HepG2 (cell line): ENCODE data around the gene MYO1E. TPM values are rescaled to one million over a fixed set of nuclear protein-coding genes. Genes with fewer than 3 reads are reported as not detected.

ENCODE experiments used
- ATAC-seq: fragments of 200-7000 bp; cut with Tn5 transposase; 3 replicates; pipeline ENCODE4 v1.9.1; 2020; ENCODE audit warnings: mild to moderate bottlenecking, moderate library complexity
- BruUV-seq: library from RNA; stranded (reverse); fragments of 400-500 nt; replicated peaks from 2 replicates; lab custom pipeline; 2021; lab: Mats Ljungman, UMichigan
- CTCF ChIA-PET: fragments of 300-600 bp; formaldehyde crosslinking; extraction: SDS; loops from one replicate; lab custom pipeline; 2021; ENCODE audit warnings: low total read pairs, inconsistent platforms, low intra/inter-chr PET ratio; lab: Yijun Ruan, JAX
- POLR2A ChIA-PET: fragments of 350-600 bp; sonication (Branson Sonifier 250); formaldehyde crosslinking; loops from one replicate; lab custom pipeline; 2020; ENCODE audit warnings: antibody characterized with exemption, inconsistent platforms; lab: Yijun Ruan, JAX
- DNase-seq: peaks from one replicate; pipeline ENCODE4 v3.0.0-alpha.2; 2015; ENCODE audit warnings: low spot score
- FAIRE-seq: peaks from 3 replicates; lab custom pipeline; 2011; peaks lifted over from hg19 to GRCh38; lab: Jason Lieb, UNC
- H2AFZ ChIP-seq: one replicate; pipeline ENCODE4 v1.6.1; 2011; ENCODE audit warnings: low read length, inconsistent platforms
- H3K27ac ChIP-seq: fragments of 300-600 bp; 3 replicates; pipeline ENCODE4 v1.8.0; 2011; ENCODE audit warnings: mixed run types, mild to moderate bottlenecking, mixed read lengths, low read length, inconsistent platforms; ENCODE audit not compliant: insufficient read depth; ENCODE audit errors: extremely low read length
- H3K27me3 ChIP-seq, 2 experiments: fragments of 200-600 bp in 1 of 2; 2 replicates in 1 of 2; 3 replicates in 1 of 2; pipeline versions ENCODE4 v1.6.0 to v1.8.0; 2011; ENCODE audit warnings: low read length in 2 of 2, mild to moderate bottlenecking in 2 of 2, moderate library complexity in 2 of 2, inconsistent platforms in 1 of 2; ENCODE audit not compliant: insufficient read depth in 2 of 2, control insufficient read depth in 1 of 2
- H3K36me3 ChIP-seq, 2 experiments: fragments of 200-600 bp in 1 of 2; replicated peaks in 1 of 2; 2 replicates in 1 of 2; 3 replicates in 1 of 2; pipeline versions ENCODE4 v1.5.1 to v1.8.0; 2011; ENCODE audit warnings: low read length in 2 of 2, inconsistent platforms in 1 of 2; ENCODE audit not compliant: insufficient read depth in 2 of 2, control insufficient read depth in 1 of 2
- H3K4me1 ChIP-seq: 2 replicates; pipeline ENCODE4 v1.5.1; 2012; ENCODE audit warnings: low read length, inconsistent platforms; ENCODE audit not compliant: insufficient read depth
- H3K4me2 ChIP-seq: 2 replicates; pipeline ENCODE4 v1.6.0; 2011; ENCODE audit warnings: low read depth, low read length, inconsistent platforms
- H3K4me3 ChIP-seq, 3 experiments: fragments of 200-600 bp in 1 of 3; sonication (generic), shearing (Covaris generic) in 1 of 3; replicated peaks in 1 of 3; 2 replicates each; pipeline ENCODE4 v1.5.1; 2011 to 2016; ENCODE audit warnings: low read length in 3 of 3, inconsistent platforms in 2 of 3, low read depth in 2 of 3, mild to moderate bottlenecking in 2 of 3, control low read depth in 1 of 3, mixed read lengths in 1 of 3; ENCODE audit not compliant: insufficient read depth in 1 of 3
- H3K79me2 ChIP-seq: one replicate; pipeline ENCODE4 v1.6.1; 2011; ENCODE audit warnings: low read length, inconsistent platforms; ENCODE audit not compliant: insufficient read depth
- H3K9ac ChIP-seq: 2 replicates; pipeline ENCODE4 v1.6.0; 2011; ENCODE audit warnings: mild to moderate bottlenecking, low read depth, low read length, inconsistent platforms; ENCODE audit not compliant: insufficient read depth
- H3K9me3 ChIP-seq: 2 replicates; pipeline ENCODE4 v1.5.1; 2012; ENCODE audit warnings: mild to moderate bottlenecking, low read length
- H4K20me1 ChIP-seq: 2 replicates; pipeline ENCODE4 v1.6.0; 2011; ENCODE audit warnings: inconsistent platforms, mild to moderate bottlenecking, low read length, moderate library complexity; ENCODE audit not compliant: insufficient read depth
- CREB1 ChIP-seq, 2 experiments: fragments of 450-650 bp in 1 of 2; IDR thresholded peaks; 2 replicates each; pipeline ENCODE4 v1.6.1; 2016 to 2017; ENCODE audit warnings: control low read depth in 1 of 2, mild to moderate bottlenecking in 1 of 2, missing compliant biosample characterization in 1 of 2, missing genetic modification characterization in 1 of 2
- ELF3 ChIP-seq: IDR thresholded peaks from 2 replicates; pipeline ENCODE4 v1.6.1; 2016; ENCODE audit warnings: missing genetic modification reagents, missing compliant biosample characterization
- FOXM1 ChIP-seq: sonication (generic); formaldehyde crosslinking; IDR thresholded peaks from 2 replicates; pipeline ENCODE4 v1.5.0; 2020; ENCODE audit warnings: missing genetic modification reagents
- HDAC1 ChIP-seq: sonication (generic); formaldehyde crosslinking; IDR thresholded peaks from 2 replicates; pipeline ENCODE4 v1.5.1; 2020; ENCODE audit warnings: mild to moderate bottlenecking, missing genetic modification reagents
- HNF4A ChIP-seq: sonication (generic); formaldehyde crosslinking; IDR thresholded peaks from 2 replicates; pipeline ENCODE4 v1.4.0; 2020; ENCODE audit warnings: missing genetic modification reagents
- NKX3-1 ChIP-seq: sonication (generic); formaldehyde crosslinking; IDR thresholded peaks from 2 replicates; pipeline ENCODE4 v1.5.0; 2020; ENCODE audit warnings: missing genetic modification reagents
- RCOR2 ChIP-seq: IDR thresholded peaks from 2 replicates; pipeline ENCODE4 v1.6.1; 2016; ENCODE audit warnings: missing biosample characterization, missing genetic modification reagents
- SOX6 ChIP-seq, 2 experiments: fragments of 450-650 bp in 1 of 2; sonication (generic) in 1 of 2; formaldehyde crosslinking in 1 of 2; IDR thresholded peaks; 2 replicates each; pipeline versions ENCODE4 v1.4.0 to v1.6.1; 2017 to 2020; ENCODE audit warnings: antibody characterized with exemption in 1 of 2, mild to moderate bottlenecking in 1 of 2, missing genetic modification reagents in 1 of 2
- SPEN ChIP-seq: sonication (generic); formaldehyde crosslinking; IDR thresholded peaks from 2 replicates; pipeline ENCODE4 v1.5.1; 2020; ENCODE audit warnings: low read depth, mild to moderate bottlenecking, missing genetic modification reagents
- TEAD3 ChIP-seq: optimal IDR thresholded peaks from 2 replicates; pipeline ENCODE3; 2016; ENCODE audit warnings: borderline replicate concordance
- ZNF441 ChIP-seq: sonication (generic); formaldehyde crosslinking; IDR thresholded peaks from 2 replicates; pipeline ENCODE4 v1.7.0; 2021; ENCODE audit warnings: missing genetic modification reagents, borderline replicate concordance
- WGBS: methylation state at CpG from one replicate; pipeline ENCODE4 v1.1.6; 2017; ENCODE audit warnings: low lambda C conversion rate; 5-methylcytosine and 5-hydroxymethylcytosine counted together
- in situ Hi-C: cut with HindIII; loops from 2 replicates; pipeline ENCODE4 v1.10.0; 2017; ENCODE audit warnings: low pct_unique_long_range_greater_than_20kb; ENCODE audit not compliant: extremely low pct_ligation_motif_present
- intact Hi-C: fragments of 100-400 bp; cut with micrococcal nuclease; formaldehyde crosslinking; loops from one replicate; pipeline ENCODE4 v1.10.0; 2022; ENCODE audit not compliant: unreplicated experiment
- polyA plus RNA-seq, 8 experiments: library from polyadenylated mRNA; depleted of rRNA in 3 of 8; stranded (reverse) in 7 of 8; unstranded in 1 of 8; fragments of >200 nt; fragmentation: Illumina TruSeq in 4 of 8; extraction: Trizol in 4 of 8; gene quantifications; 2 replicates each; pipeline versions ENCODE4 v1.2.1 to v1.2.3, GENCODE V29; 2011 to 2016; ENCODE audit warnings: low read depth in 4 of 8, missing spikeins in 1 of 8, mixed read lengths in 1 of 8; ENCODE audit not compliant: insufficient read depth in 1 of 8
- total RNA-seq, 5 experiments: library from RNA; depleted of rRNA; stranded (reverse); fragments of >200 nt; fragmentation: Illumina TruSeq; extraction: Trizol; gene quantifications; 2 replicates each; pipeline ENCODE4 v1.2.3, GENCODE V29; 2016; ENCODE audit warnings: low read depth in 1 of 5
- TF ChIP-seq, protein P1 (sequence below): sonication (generic); formaldehyde crosslinking; IDR thresholded peaks from 2 replicates; pipeline ENCODE4 v1.4.0; 2020; ENCODE audit warnings: missing genetic modification reagents
- TF ChIP-seq, protein P2 (sequence below), 2 experiments: fragments of 450-650 bp in 1 of 2; sonication (generic) in 1 of 2; formaldehyde crosslinking; IDR thresholded peaks; 2 replicates each; pipeline versions ENCODE4 v1.5.0 to v1.8.0; 2020 to 2022; ENCODE audit warnings: mild to moderate bottlenecking in 1 of 2, missing genetic modification reagents in 1 of 2
- TF ChIP-seq, protein P3 (sequence below): sonication (generic); formaldehyde crosslinking; IDR thresholded peaks from 2 replicates; pipeline ENCODE4 v1.4.0; 2020; ENCODE audit warnings: mild to moderate bottlenecking, missing genetic modification reagents, borderline replicate concordance
- TF ChIP-seq, protein P4 (sequence below): sonication (generic); formaldehyde crosslinking; IDR thresholded peaks from 2 replicates; pipeline ENCODE4 v1.8.0; 2023; ENCODE audit warnings: mild to moderate bottlenecking, missing genetic modification reagents

The MYO1E gene
- total and polyA plus RNA-seq, 2 of the 13 experiments (the other 11 are each of a cell fraction or from before 2014, with no cell fraction given) = 15.7 to 25.1 TPM

DNA sequence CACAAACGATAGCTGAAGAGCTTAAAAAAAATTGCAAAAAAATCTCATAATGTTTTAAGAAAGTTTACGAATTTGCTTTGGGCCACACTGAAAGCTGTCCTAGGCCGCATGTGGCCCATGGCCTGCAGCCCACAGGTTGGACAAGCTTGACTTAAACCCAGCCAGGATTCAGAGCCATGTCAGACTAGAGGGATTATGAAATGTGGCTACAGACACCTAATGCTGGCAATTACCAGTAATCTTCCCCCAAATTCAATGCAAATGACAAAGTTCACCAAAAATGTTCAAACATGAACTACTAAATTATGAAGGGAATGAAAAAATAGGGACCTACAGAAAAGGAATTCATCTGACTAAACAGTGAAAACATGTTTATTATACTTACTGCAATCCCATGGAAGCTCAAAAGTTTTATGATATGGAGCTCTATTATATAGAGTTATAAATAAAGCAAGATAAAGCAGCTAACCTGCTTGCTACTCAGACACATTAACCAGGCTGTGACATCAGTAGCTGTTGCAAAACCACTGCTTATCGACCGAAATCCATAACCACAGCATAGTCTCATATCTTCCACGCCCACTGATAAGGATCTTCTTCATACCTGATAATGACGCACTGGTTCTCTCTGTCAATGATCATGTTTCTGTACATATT lies 116.9 kb downstream of the MYO1E start:
- ATAC-seq = peak; percentile 87
- no peak overlapping the region for H2AFZ ChIP-seq
- in situ Hi-C loops (no loop called here), intact Hi-C loops (no loop called here)
- peaks cover 58% of the 10 kb centered on the region for H3K4me1 ChIP-seq
- peak overlapping the region; percentile 43; the same call in 1 of the 2 replicates for H3K4me2 ChIP-seq
- no peaks in the 10 kb centered on the region for H3K9me3 ChIP-seq
- peak; percentile 84 for DNase-seq
- H4K20me1 ChIP-seq = no peaks in the 10 kb centered on the region
- peak overlapping the region; percentile 20 for H3K9ac ChIP-seq
- no peaks in the 10 kb centered on the region; a peak in 2 of 5 replicates for H3K36me3 ChIP-seq
- no peaks in the 10 kb centered on the region for H3K79me2 ChIP-seq
- H3K27me3 ChIP-seq = no peaks in the 10 kb centered on the region
- H3K27ac ChIP-seq = peak overlapping the region; percentile 42
- peak; percentile 39 for FAIRE-seq
- 37% methylated on average over 7 of the region's 7 CpGs for WGBS
- no TSS peak for BruUV-seq
- no peak overlapping the region for H3K4me3 ChIP-seq
- POLR2A ChIA-PET = no interaction called here
- CTCF ChIA-PET = no interaction called here
- peak; percentile 61 for TF ChIP-seq HNF4A (CRISPR knock-in tag)
- TF ChIP-seq, protein P1, sequence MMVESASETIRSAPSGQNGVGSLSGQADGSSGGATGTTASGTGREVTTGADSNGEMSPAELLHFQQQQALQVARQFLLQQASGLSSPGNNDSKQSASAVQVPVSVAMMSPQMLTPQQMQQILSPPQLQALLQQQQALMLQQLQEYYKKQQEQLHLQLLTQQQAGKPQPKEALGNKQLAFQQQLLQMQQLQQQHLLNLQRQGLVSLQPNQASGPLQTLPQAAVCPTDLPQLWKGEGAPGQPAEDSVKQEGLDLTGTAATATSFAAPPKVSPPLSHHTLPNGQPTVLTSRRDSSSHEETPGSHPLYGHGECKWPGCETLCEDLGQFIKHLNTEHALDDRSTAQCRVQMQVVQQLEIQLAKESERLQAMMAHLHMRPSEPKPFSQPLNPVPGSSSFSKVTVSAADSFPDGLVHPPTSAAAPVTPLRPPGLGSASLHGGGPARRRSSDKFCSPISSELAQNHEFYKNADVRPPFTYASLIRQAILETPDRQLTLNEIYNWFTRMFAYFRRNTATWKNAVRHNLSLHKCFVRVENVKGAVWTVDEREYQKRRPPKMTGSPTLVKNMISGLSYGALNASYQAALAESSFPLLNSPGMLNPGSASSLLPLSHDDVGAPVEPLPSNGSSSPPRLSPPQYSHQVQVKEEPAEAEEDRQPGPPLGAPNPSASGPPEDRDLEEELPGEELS (CRISPR knock-in tag) = peak; percentile 70
- TF ChIP-seq HDAC1 = peak; percentile 33; the same call in 1 of the 2 replicates
- TF ChIP-seq, protein P2, sequence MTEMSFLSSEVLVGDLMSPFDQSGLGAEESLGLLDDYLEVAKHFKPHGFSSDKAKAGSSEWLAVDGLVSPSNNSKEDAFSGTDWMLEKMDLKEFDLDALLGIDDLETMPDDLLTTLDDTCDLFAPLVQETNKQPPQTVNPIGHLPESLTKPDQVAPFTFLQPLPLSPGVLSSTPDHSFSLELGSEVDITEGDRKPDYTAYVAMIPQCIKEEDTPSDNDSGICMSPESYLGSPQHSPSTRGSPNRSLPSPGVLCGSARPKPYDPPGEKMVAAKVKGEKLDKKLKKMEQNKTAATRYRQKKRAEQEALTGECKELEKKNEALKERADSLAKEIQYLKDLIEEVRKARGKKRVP (CRISPR knock-in tag; IDR thresholded peaks at IDR 0.05) = peak in 1 of 2 experiments; percentile 67; a peak in 1 of 4 replicates
- no peak for TF ChIP-seq ZNF441 (CRISPR knock-in tag)
- TF ChIP-seq, protein P3, sequence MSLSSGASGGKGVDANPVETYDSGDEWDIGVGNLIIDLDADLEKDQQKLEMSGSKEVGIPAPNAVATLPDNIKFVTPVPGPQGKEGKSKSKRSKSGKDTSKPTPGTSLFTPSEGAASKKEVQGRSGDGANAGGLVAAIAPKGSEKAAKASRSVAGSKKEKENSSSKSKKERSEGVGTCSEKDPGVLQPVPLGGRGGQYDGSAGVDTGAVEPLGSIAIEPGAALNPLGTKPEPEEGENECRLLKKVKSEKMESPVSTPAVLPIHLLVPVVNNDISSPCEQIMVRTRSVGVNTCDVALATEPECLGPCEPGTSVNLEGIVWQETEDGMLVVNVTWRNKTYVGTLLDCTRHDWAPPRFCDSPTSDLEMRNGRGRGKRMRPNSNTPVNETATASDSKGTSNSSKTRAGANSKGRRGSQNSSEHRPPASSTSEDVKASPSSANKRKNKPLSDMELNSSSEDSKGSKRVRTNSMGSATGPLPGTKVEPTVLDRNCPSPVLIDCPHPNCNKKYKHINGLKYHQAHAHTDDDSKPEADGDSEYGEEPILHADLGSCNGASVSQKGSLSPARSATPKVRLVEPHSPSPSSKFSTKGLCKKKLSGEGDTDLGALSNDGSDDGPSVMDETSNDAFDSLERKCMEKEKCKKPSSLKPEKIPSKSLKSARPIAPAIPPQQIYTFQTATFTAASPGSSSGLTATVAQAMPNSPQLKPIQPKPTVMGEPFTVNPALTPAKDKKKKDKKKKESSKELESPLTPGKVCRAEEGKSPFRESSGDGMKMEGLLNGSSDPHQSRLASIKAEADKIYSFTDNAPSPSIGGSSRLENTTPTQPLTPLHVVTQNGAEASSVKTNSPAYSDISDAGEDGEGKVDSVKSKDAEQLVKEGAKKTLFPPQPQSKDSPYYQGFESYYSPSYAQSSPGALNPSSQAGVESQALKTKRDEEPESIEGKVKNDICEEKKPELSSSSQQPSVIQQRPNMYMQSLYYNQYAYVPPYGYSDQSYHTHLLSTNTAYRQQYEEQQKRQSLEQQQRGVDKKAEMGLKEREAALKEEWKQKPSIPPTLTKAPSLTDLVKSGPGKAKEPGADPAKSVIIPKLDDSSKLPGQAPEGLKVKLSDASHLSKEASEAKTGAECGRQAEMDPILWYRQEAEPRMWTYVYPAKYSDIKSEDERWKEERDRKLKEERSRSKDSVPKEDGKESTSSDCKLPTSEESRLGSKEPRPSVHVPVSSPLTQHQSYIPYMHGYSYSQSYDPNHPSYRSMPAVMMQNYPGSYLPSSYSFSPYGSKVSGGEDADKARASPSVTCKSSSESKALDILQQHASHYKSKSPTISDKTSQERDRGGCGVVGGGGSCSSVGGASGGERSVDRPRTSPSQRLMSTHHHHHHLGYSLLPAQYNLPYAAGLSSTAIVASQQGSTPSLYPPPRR = peak; percentile 55; the same call in 1 of the 2 replicates
- TF ChIP-seq RCOR2 = peak; percentile 45; the same call in 1 of the 2 replicates
- no peak for TF ChIP-seq SPEN (CRISPR knock-in tag)
- TF ChIP-seq ELF3 (CRISPR knock-in tag) = 0 out of 2 replicates have a peak, but pooled peaks have one; percentile 57
- TF ChIP-seq, protein P4, sequence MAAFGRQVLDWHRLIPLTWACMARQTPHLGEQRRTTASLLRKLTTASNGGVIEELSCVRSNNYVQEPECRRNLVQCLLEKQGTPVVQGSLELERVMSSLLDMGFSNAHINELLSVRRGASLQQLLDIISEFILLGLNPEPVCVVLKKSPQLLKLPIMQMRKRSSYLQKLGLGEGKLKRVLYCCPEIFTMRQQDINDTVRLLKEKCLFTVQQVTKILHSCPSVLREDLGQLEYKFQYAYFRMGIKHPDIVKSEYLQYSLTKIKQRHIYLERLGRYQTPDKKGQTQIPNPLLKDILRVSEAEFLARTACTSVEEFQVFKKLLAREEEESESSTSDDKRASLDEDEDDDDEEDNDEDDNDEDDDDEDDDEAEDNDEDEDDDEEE = no peak
- peak; percentile 71 for TF ChIP-seq CREB1 (IDR thresholded peaks at IDR 0.05)
- peak; percentile 85 for TF ChIP-seq CREB1 (CRISPR knock-in tag; IDR thresholded peaks at IDR 0.05)
- TF ChIP-seq SOX6 (IDR thresholded peaks at IDR 0.05) = no peak
- TF ChIP-seq SOX6 (CRISPR knock-in tag; IDR thresholded peaks at IDR 0.05) = peak; percentile 72
- peak; percentile 34 for TF ChIP-seq TEAD3 (CRISPR knock-in tag)
- TF ChIP-seq NKX3-1 (CRISPR knock-in tag) = 0 out of 2 replicates have a peak, but pooled peaks have one; percentile 25
- no peak for TF ChIP-seq FOXM1 (CRISPR knock-in tag)
